HepG2 (cell line): Measurements from ENCODE around the gene ZIC2. TPM values are rescaled to one million over a fixed set of nuclear protein-coding genes. Genes with fewer than 3 reads are reported as not detected.

ENCODE experiments used
- CREM ChIP-seq, 2 experiments: sonication (generic) in 1 of 2; formaldehyde crosslinking in 1 of 2; IDR thresholded peaks; 2 replicates each; pipeline versions ENCODE4 v1.4.0 to v1.6.1; 2016 to 2020; ENCODE audit warnings: antibody characterized with exemption in 1 of 2, mild to moderate bottlenecking in 1 of 2, missing genetic modification reagents in 1 of 2
- ETV5 ChIP-seq: IDR thresholded peaks from 2 replicates; pipeline ENCODE4 v1.6.1; 2018; ENCODE audit warnings: missing biosample characterization, missing genetic modification reagents, inconsistent platforms, borderline replicate concordance
- ISL2 ChIP-seq: sonication (generic); formaldehyde crosslinking; IDR thresholded peaks from 2 replicates; pipeline ENCODE4 v1.5.0; 2020; ENCODE audit warnings: missing genetic modification reagents
- MAX ChIP-seq: IDR thresholded peaks from 2 replicates; pipeline ENCODE4 v1.6.1; 2012; ENCODE audit warnings: inconsistent platforms
- MEIS1 ChIP-seq: sonication (generic); formaldehyde crosslinking; IDR thresholded peaks from 2 replicates; pipeline ENCODE4 v1.9.0; 2021; ENCODE audit warnings: mild to moderate bottlenecking, missing genetic modification reagents, moderate library complexity, borderline replicate concordance
- MXD4 ChIP-seq: IDR thresholded peaks from 2 replicates; pipeline ENCODE4 v1.6.1; 2016; ENCODE audit warnings: mild to moderate bottlenecking, missing biosample characterization, missing genetic modification reagents
- NFKBIZ ChIP-seq: IDR thresholded peaks from 2 replicates; pipeline ENCODE4 v1.6.1; 2018; ENCODE audit warnings: missing genetic modification reagents, missing compliant biosample characterization
- NRL ChIP-seq: sonication (generic); formaldehyde crosslinking; IDR thresholded peaks from 2 replicates; pipeline ENCODE4 v1.5.0; 2020; ENCODE audit warnings: missing genetic modification reagents, mild to moderate bottlenecking, moderate library complexity, borderline replicate concordance
- POGK ChIP-seq: sonication (generic); formaldehyde crosslinking; conservative IDR thresholded peaks from 2 replicates; pipeline ENCODE4 v1.8.0; 2022; ENCODE audit warnings: mild to moderate bottlenecking, moderate library complexity, missing genetic modification reagents
- SP5 ChIP-seq: IDR thresholded peaks from 2 replicates; pipeline ENCODE4 v1.6.1; 2016; ENCODE audit warnings: low read depth, borderline replicate concordance
- ZBED4 ChIP-seq: sonication (generic); formaldehyde crosslinking; IDR thresholded peaks from 2 replicates; pipeline ENCODE4 v1.4.0; 2020; ENCODE audit warnings: missing genetic modification reagents, borderline replicate concordance
- ZBTB20 ChIP-seq: sonication (generic); formaldehyde crosslinking; IDR thresholded peaks from 2 replicates; pipeline ENCODE4 v1.8.1; 2023; ENCODE audit warnings: missing genetic modification reagents, low read depth, mild to moderate bottlenecking, borderline replicate concordance
- ZNF414 ChIP-seq: sonication (generic); formaldehyde crosslinking; IDR thresholded peaks from 2 replicates; pipeline ENCODE4 v1.5.0; 2020; ENCODE audit warnings: missing genetic modification reagents
- ZNF558 ChIP-seq: sonication (generic); formaldehyde crosslinking; IDR thresholded peaks from 2 replicates; pipeline ENCODE4 v1.9.0; 2022; ENCODE audit warnings: mild to moderate bottlenecking, missing genetic modification reagents, borderline replicate concordance
- ZNF574 ChIP-seq: sonication (generic); formaldehyde crosslinking; IDR thresholded peaks from 2 replicates; pipeline ENCODE4 v1.4.0; 2020; ENCODE audit warnings: missing genetic modification reagents
- ZNF773 ChIP-seq: sonication (generic); formaldehyde crosslinking; IDR thresholded peaks from 2 replicates; pipeline ENCODE4 v1.4.0; 2020; ENCODE audit warnings: missing genetic modification reagents, borderline replicate concordance
- ZNF777 ChIP-seq: sonication (generic); formaldehyde crosslinking; IDR thresholded peaks from 2 replicates; pipeline ENCODE4 v1.4.0; 2020; ENCODE audit warnings: missing genetic modification reagents
- polyA plus RNA-seq, 8 experiments: library from polyadenylated mRNA; depleted of rRNA in 3 of 8; stranded (reverse) in 7 of 8; unstranded in 1 of 8; fragments of >200 nt; fragmentation: Illumina TruSeq in 4 of 8; extraction: Trizol in 4 of 8; gene quantifications; 2 replicates each; pipeline versions ENCODE4 v1.2.1 to v1.2.3, GENCODE V29; 2011 to 2016; ENCODE audit warnings: low read depth in 4 of 8, missing spikeins in 1 of 8, mixed read lengths in 1 of 8; ENCODE audit not compliant: insufficient read depth in 1 of 8
- total RNA-seq, 5 experiments: library from RNA; depleted of rRNA; stranded (reverse); fragments of >200 nt; fragmentation: Illumina TruSeq; extraction: Trizol; gene quantifications; 2 replicates each; pipeline ENCODE4 v1.2.3, GENCODE V29; 2016; ENCODE audit warnings: low read depth in 1 of 5

Gene ZIC2
- total and polyA plus RNA-seq, 2 of the 13 experiments (the other 11 are each of a cell fraction or from before 2014, with no cell fraction given): 0.13 TPM; not detected in 1

- TF ChIP-seq ZNF574 (CRISPR knock-in tag) (peak; percentile 45), ZNF777 (peak; percentile 51; the same call in 1 of the 2 replicates), MAX (0 out of 2 replicates have a peak, but pooled peaks have one; percentile 19), NRL (CRISPR knock-in tag) (0 out of 2 replicates have a peak, but pooled peaks have one; percentile 2), ZBED4 (CRISPR knock-in tag) (0 out of 2 replicates have a peak, but pooled peaks have one; percentile 39), POGK (CRISPR knock-in tag) (0 out of 2 replicates have a peak, but pooled peaks have one; percentile 35), NFKBIZ (CRISPR knock-in tag) (0 out of 2 replicates have a peak, but pooled peaks have one; percentile 27), ZNF414 (CRISPR knock-in tag) (peak; percentile 37; the same call in 1 of the 2 replicates), ZNF773 (CRISPR knock-in tag) (no peak), ZBTB20 (CRISPR knock-in tag) (peak; percentile 50; the same call in 1 of the 2 replicates), ETV5 (CRISPR knock-in tag) (peak; percentile 49; the same call in 1 of the 2 replicates), MEIS1 (no peak), ISL2 (CRISPR knock-in tag) (peak; percentile 80), SP5 (CRISPR knock-in tag) (peak; percentile 35; the same call in 1 of the 2 replicates), MXD4 (CRISPR knock-in tag) (no peak), ZNF558 (CRISPR knock-in tag) (0 out of 2 replicates have a peak, but pooled peaks have one; percentile 36), CREM (IDR thresholded peaks at IDR 0.05) (peak; percentile 44; the same call in 1 of the 2 replicates), CREM (CRISPR knock-in tag; IDR thresholded peaks at IDR 0.05) (no peak)
Measured at GRCh38 chr13:99956473-99957349, 24.9 kb upstream of the ZIC2 start (continued).
